HepG2 (cell line): ENCODE measurements around the gene NSD2. TPM values are rescaled to one million over a fixed set of nuclear protein-coding genes. Genes with fewer than 3 reads are reported as not detected.
A peak's percentile ranks its signal among the peaks of the same experiment; 100 is the strongest.

Source experiments
- ARNT2 ChIP-seq: sonication (generic); formaldehyde crosslinking; IDR thresholded peaks from 2 replicates; pipeline ENCODE4 v1.8.0; 2022; ENCODE audit warnings: mild to moderate bottlenecking, low read depth, missing genetic modification reagents, moderate library complexity
- EED ChIP-seq: sonication (generic); formaldehyde crosslinking; IDR thresholded peaks from 2 replicates; pipeline ENCODE4 v1.5.0; 2020; ENCODE audit warnings: mild to moderate bottlenecking, missing genetic modification reagents
- FOSL2 ChIP-seq: sonication (generic); formaldehyde crosslinking; IDR thresholded peaks from 2 replicates; pipeline ENCODE4 v1.4.0; 2020; ENCODE audit warnings: missing genetic modification reagents
- KDM3A ChIP-seq: IDR thresholded peaks from 2 replicates; pipeline ENCODE4 v1.6.1; 2018; ENCODE audit warnings: low read depth, missing compliant biosample characterization
- KDM4B ChIP-seq: sonication (generic); formaldehyde crosslinking; IDR thresholded peaks from 2 replicates; pipeline ENCODE4 v1.4.0; 2020; ENCODE audit warnings: missing genetic modification reagents
- NFIC ChIP-seq: IDR thresholded peaks from 2 replicates; pipeline ENCODE4 v1.6.1; 2012; ENCODE audit warnings: mild to moderate bottlenecking, low read length, inconsistent platforms
- ZNF256 ChIP-seq: sonication (generic); formaldehyde crosslinking; conservative IDR thresholded peaks from 2 replicates; pipeline ENCODE4 v1.4.0; 2020; ENCODE audit warnings: missing genetic modification reagents
- ZNF644 ChIP-seq: IDR thresholded peaks from 2 replicates; pipeline ENCODE4 v1.6.1; 2016; ENCODE audit warnings: low read depth
- ZNF773 ChIP-seq: sonication (generic); formaldehyde crosslinking; IDR thresholded peaks from 2 replicates; pipeline ENCODE4 v1.4.0; 2020; ENCODE audit warnings: missing genetic modification reagents, borderline replicate concordance
- polyA plus RNA-seq, 8 experiments: library from polyadenylated mRNA; depleted of rRNA in 3 of 8; stranded (reverse) in 7 of 8; unstranded in 1 of 8; fragments of >200 nt; fragmentation: Illumina TruSeq in 4 of 8; extraction: Trizol in 4 of 8; gene quantifications; 2 replicates each; pipeline versions ENCODE4 v1.2.1 to v1.2.3, GENCODE V29; 2011 to 2016; ENCODE audit warnings: low read depth in 4 of 8, missing spikeins in 1 of 8, mixed read lengths in 1 of 8; ENCODE audit not compliant: insufficient read depth in 1 of 8
- total RNA-seq, 5 experiments: library from RNA; depleted of rRNA; stranded (reverse); fragments of >200 nt; fragmentation: Illumina TruSeq; extraction: Trizol; gene quantifications; 2 replicates each; pipeline ENCODE4 v1.2.3, GENCODE V29; 2016; ENCODE audit warnings: low read depth in 1 of 5
- TF ChIP-seq, protein P1 (sequence below): sonication (generic); formaldehyde crosslinking; IDR thresholded peaks from 2 replicates; pipeline ENCODE4 v1.4.0; 2020; ENCODE audit warnings: missing genetic modification reagents
- TF ChIP-seq, protein P2 (sequence below): IDR thresholded peaks from 2 replicates; pipeline ENCODE4 v1.6.1; 2012; ENCODE audit warnings: inconsistent platforms
- TF ChIP-seq, protein P3 (sequence below): sonication (generic); IDR thresholded peaks from 2 replicates; pipeline ENCODE4 v1.6.1; 2016; ENCODE audit warnings: low read depth, borderline replicate concordance
- TF ChIP-seq, protein P4 (sequence below): sonication (generic); formaldehyde crosslinking; IDR thresholded peaks from 2 replicates; pipeline ENCODE4 v1.5.0; 2020; ENCODE audit warnings: missing genetic modification reagents
- TF ChIP-seq, protein P5 (sequence below): sonication (generic); formaldehyde crosslinking; IDR thresholded peaks from 2 replicates; pipeline ENCODE4 v1.4.0; 2020; ENCODE audit warnings: mild to moderate bottlenecking, missing genetic modification reagents, borderline replicate concordance
- TF ChIP-seq, protein P6 (sequence below): sonication (generic); formaldehyde crosslinking; IDR thresholded peaks from 2 replicates; pipeline ENCODE4 v1.5.1; 2020; ENCODE audit warnings: mild to moderate bottlenecking, missing genetic modification reagents, borderline replicate concordance

Gene NSD2
- total and polyA plus RNA-seq, 2 of the 13 experiments (the other 11 are each of a cell fraction or from before 2014, with no cell fraction given): 22.0 to 65.9 TPM

DNA sequence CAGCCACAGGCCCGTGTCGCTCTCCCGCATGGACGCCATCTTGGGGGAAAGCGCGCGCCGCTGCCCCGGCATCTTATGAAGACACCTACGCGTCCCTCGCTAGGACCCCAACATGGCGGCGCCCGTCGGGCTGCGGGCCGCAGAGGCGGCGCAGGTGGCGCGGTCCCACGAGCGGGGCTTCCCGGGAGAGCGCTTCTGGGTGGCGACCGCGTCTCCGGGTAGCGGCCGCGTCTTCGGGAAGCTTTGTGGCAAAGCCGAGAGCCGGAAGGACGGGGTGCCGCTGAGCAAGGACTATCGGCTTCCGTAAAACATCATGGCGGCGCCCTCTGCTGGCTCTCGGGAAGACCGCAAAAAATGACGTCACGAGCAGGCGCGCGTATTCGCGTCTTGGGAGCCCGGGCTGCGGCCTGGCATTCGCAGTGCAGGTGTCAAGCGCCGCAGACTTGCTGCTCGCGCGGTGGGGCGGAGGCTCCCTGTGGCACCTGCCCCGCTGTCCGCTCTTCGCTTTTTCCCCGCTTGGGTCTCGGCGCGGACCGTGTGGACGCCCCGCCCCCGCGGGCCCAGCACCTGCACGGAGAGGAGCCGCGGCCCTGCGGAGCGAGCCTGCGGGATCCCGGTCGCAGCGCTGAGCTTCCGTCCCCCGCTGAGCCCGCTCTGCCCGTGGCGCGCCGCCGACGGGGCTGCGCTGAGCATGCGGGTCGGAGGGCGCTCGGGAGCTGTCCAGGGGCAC is 137.9 kb downstream of the NSD2 start, which contains the start of gene NELFA (continued):
- TF ChIP-seq, protein P1, sequence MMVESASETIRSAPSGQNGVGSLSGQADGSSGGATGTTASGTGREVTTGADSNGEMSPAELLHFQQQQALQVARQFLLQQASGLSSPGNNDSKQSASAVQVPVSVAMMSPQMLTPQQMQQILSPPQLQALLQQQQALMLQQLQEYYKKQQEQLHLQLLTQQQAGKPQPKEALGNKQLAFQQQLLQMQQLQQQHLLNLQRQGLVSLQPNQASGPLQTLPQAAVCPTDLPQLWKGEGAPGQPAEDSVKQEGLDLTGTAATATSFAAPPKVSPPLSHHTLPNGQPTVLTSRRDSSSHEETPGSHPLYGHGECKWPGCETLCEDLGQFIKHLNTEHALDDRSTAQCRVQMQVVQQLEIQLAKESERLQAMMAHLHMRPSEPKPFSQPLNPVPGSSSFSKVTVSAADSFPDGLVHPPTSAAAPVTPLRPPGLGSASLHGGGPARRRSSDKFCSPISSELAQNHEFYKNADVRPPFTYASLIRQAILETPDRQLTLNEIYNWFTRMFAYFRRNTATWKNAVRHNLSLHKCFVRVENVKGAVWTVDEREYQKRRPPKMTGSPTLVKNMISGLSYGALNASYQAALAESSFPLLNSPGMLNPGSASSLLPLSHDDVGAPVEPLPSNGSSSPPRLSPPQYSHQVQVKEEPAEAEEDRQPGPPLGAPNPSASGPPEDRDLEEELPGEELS: peak; percentile 1; the same call in 1 of the 2 replicates
- TF ChIP-seq ARNT2: peak; percentile 78
- TF ChIP-seq KDM4B (CRISPR knock-in tag): peak; percentile 64; the same call in 1 of the 2 replicates
- TF ChIP-seq, protein P2, sequence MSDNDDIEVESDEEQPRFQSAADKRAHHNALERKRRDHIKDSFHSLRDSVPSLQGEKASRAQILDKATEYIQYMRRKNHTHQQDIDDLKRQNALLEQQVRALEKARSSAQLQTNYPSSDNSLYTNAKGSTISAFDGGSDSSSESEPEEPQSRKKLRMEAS: peak; percentile 68
- TF ChIP-seq, protein P3, sequence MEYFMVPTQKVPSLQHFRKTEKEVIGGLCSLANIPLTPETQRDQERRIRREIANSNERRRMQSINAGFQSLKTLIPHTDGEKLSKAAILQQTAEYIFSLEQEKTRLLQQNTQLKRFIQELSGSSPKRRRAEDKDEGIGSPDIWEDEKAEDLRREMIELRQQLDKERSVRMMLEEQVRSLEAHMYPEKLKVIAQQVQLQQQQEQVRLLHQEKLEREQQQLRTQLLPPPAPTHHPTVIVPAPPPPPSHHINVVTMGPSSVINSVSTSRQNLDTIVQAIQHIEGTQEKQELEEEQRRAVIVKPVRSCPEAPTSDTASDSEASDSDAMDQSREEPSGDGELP: peak; percentile 29; the same call in 1 of the 2 replicates
- TF ChIP-seq ZNF644 (CRISPR knock-in tag): no peak
- TF ChIP-seq NFIC: no peak
- no peak for TF ChIP-seq ZNF256
- no peak for TF ChIP-seq EED (CRISPR knock-in tag)
- TF ChIP-seq KDM3A (CRISPR knock-in tag): 0 out of 2 replicates have a peak, but pooled peaks have one; percentile 41
- peak; percentile 22; the same call in 1 of the 2 replicates for TF ChIP-seq FOSL2 (CRISPR knock-in tag)
- TF ChIP-seq, protein P4, sequence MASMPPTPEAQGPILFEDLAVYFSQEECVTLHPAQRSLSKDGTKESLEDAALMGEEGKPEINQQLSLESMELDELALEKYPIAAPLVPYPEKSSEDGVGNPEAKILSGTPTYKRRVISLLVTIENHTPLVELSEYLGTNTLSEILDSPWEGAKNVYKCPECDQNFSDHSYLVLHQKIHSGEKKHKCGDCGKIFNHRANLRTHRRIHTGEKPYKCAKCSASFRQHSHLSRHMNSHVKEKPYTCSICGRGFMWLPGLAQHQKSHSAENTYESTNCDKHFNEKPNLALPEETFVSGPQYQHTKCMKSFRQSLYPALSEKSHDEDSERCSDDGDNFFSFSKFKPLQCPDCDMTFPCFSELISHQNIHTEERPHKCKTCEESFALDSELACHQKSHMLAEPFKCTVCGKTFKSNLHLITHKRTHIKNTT (CRISPR knock-in tag): no peak
- TF ChIP-seq ZNF773 (CRISPR knock-in tag): no peak
- TF ChIP-seq, protein P5, sequence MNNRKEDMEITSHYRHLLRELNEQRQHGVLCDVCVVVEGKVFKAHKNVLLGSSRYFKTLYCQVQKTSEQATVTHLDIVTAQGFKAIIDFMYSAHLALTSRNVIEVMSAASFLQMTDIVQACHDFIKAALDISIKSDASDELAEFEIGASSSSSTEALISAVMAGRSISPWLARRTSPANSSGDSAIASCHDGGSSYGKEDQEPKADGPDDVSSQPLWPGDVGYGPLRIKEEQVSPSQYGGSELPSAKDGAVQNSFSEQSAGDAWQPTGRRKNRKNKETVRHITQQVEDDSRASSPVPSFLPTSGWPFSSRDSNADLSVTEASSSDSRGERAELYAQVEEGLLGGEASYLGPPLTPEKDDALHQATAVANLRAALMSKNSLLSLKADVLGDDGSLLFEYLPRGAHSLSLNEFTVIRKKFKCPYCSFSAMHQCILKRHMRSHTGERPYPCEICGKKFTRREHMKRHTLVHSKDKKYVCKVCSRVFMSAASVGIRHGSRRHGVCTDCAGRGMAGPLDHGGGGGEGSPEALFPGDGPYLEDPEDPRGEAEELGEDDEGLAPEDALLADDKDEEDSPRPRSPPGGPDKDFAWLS: no peak
- TF ChIP-seq, protein P6, sequence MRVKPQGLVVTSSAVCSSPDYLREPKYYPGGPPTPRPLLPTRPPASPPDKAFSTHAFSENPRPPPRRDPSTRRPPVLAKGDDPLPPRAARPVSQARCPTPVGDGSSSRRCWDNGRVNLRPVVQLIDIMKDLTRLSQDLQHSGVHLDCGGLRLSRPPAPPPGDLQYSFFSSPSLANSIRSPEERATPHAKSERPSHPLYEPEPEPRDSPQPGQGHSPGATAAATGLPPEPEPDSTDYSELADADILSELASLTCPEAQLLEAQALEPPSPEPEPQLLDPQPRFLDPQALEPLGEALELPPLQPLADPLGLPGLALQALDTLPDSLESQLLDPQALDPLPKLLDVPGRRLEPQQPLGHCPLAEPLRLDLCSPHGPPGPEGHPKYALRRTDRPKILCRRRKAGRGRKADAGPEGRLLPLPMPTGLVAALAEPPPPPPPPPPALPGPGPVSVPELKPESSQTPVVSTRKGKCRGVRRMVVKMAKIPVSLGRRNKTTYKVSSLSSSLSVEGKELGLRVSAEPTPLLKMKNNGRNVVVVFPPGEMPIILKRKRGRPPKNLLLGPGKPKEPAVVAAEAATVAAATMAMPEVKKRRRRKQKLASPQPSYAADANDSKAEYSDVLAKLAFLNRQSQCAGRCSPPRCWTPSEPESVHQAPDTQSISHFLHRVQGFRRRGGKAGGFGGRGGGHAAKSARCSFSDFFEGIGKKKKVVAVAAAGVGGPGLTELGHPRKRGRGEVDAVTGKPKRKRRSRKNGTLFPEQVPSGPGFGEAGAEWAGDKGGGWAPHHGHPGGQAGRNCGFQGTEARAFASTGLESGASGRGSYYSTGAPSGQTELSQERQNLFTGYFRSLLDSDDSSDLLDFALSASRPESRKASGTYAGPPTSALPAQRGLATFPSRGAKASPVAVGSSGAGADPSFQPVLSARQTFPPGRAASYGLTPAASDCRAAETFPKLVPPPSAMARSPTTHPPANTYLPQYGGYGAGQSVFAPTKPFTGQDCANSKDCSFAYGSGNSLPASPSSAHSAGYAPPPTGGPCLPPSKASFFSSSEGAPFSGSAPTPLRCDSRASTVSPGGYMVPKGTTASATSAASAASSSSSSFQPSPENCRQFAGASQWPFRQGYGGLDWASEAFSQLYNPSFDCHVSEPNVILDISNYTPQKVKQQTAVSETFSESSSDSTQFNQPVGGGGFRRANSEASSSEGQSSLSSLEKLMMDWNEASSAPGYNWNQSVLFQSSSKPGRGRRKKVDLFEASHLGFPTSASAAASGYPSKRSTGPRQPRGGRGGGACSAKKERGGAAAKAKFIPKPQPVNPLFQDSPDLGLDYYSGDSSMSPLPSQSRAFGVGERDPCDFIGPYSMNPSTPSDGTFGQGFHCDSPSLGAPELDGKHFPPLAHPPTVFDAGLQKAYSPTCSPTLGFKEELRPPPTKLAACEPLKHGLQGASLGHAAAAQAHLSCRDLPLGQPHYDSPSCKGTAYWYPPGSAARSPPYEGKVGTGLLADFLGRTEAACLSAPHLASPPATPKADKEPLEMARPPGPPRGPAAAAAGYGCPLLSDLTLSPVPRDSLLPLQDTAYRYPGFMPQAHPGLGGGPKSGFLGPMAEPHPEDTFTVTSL (CRISPR knock-in tag): no peak
